MM.1S (cell line): ENCODE measurements around the gene ANKRD13D.

ENCODE experiments used
- CTCF ChIP-seq: fragments of 300-600 bp; sonication (generic); IDR thresholded peaks from 2 replicates; pipeline ENCODE4 v1.5.1; 2016; ENCODE audit warnings: antibody characterized with exemption, low read length, mixed read lengths
- EZH2 ChIP-seq: fragments of 300-600 bp; sonication (generic); optimal IDR thresholded peaks from 2 replicates; pipeline ENCODE3; 2017; ENCODE audit warnings: low read depth, mild to moderate bottlenecking, antibody characterized with exemption, low read length, mixed read lengths
- EZH2phosphoT487 ChIP-seq: fragments of 300-600 bp; sonication (generic); IDR thresholded peaks from 2 replicates; pipeline ENCODE4 v1.6.1; 2018; ENCODE audit warnings: antibody characterized with exemption, low read length

DNA sequence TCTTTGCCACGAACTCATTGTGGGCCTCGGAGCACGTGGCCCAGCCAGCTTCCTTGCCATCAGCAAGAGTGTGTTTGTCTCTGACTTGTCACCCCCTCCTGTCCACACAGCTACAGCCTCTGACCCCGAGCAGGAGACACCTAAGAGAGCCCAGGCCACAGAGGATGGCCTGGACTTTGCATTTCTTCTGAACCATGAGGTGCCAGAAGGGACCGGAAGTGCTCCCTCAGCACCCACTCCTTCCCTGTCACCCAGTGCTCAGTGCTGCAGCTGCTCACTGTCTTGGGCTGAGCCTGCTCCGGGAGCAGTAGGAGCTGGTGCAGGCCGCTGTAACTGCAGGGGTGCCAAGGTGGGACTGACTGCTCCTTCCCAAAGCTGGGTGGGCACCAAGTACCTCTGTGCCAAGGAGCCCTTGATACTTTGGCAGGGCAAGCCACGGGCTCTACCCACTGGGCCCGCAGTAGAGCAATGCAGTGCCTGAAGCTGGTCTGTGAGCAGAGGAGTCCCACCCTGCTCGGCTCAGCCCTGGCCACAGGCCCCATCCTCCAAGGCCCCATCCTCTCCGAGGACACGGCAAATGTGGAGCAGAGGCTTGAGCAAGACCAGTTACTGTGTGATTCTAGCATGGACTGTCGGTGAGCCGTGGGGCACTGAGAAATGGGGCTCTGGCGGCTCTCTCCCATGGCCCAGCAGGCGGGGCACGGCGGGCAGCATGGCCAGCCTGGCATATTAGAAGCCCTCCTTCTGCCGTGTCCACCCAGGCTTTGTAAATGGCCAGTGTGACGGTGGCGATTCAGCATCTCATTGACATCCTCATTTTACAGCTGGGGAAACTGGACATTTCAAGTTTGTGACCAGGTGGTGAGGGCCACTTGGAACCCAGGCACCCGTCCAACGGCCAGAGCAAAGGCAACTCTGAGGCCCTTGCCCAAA is 16.5 kb upstream of the ANKRD13D start:
- TF ChIP-seq CTCF (no peak), EZH2 (no peak), EZH2phosphoT487 (no peak)
